Astrocyte (in vitro differentiated cells and primary cell): ENCODE measurements around the gene ABHD17C. TPM values are rescaled to one million over a fixed set of nuclear protein-coding genes. Genes with fewer than 3 reads are reported as not detected.

Experiments used
- DNase-seq: peaks from one replicate; pipeline ENCODE4 v3.0.0-alpha.2; 2010; ENCODE audit warnings: low read depth
- FAIRE-seq: peaks from 2 replicates; lab custom pipeline; 2011; peaks lifted over from hg19 to GRCh38; lab: Jason Lieb, UNC
- H2AFZ ChIP-seq: 2 replicates; pipeline ENCODE4 v1.6.0; 2012; ENCODE audit warnings: low read depth, low read length, inconsistent platforms
- H3K27ac ChIP-seq: 2 replicates; pipeline ENCODE4 v1.5.1; 2011; ENCODE audit warnings: low read depth, low read length, inconsistent platforms
- H3K27me3 ChIP-seq: 2 replicates; pipeline ENCODE4 v1.6.0; 2011; ENCODE audit warnings: low read length, inconsistent platforms; ENCODE audit not compliant: insufficient read depth
- H3K36me3 ChIP-seq: 2 replicates; pipeline ENCODE4 v1.5.1; 2011; ENCODE audit warnings: low read length, inconsistent platforms; ENCODE audit not compliant: insufficient read depth
- H3K4me1 ChIP-seq: 2 replicates; pipeline ENCODE4 v1.5.1; 2011; ENCODE audit warnings: low read length, inconsistent platforms; ENCODE audit not compliant: insufficient read depth
- H3K4me2 ChIP-seq: 2 replicates; pipeline ENCODE4 v1.6.0; 2012; ENCODE audit warnings: low read length, inconsistent platforms
- H3K4me3 ChIP-seq: 2 replicates; pipeline ENCODE4 v1.5.1; 2011; ENCODE audit warnings: low read depth, mild to moderate bottlenecking, low read length, inconsistent platforms; ENCODE audit not compliant: insufficient read depth
- H3K79me2 ChIP-seq: 2 replicates; pipeline ENCODE4 v1.6.0; 2012; ENCODE audit warnings: mild to moderate bottlenecking, low read length, inconsistent platforms; ENCODE audit not compliant: insufficient read depth
- H3K9ac ChIP-seq: 2 replicates; pipeline ENCODE4 v1.6.0; 2012; ENCODE audit warnings: mild to moderate bottlenecking, low read length, inconsistent platforms
- H3K9me3 ChIP-seq: 2 replicates; pipeline ENCODE4 v1.5.1; 2012; ENCODE audit warnings: low read depth, mild to moderate bottlenecking, low read length, inconsistent platforms; ENCODE audit not compliant: insufficient read depth
- H4K20me1 ChIP-seq: 2 replicates; pipeline ENCODE4 v1.6.0; 2012; ENCODE audit warnings: low read length, inconsistent platforms; ENCODE audit not compliant: insufficient read depth
- H3K27ac Mint-ChIP-seq: one replicate; pipeline ENCODE4 v1.8.0; 2021; ENCODE audit warnings: mild to moderate bottlenecking, mixed read lengths; ENCODE audit not compliant: unreplicated experiment
- H3K27me3 Mint-ChIP-seq: one replicate; pipeline ENCODE4 v1.8.0; 2021; ENCODE audit warnings: low read depth, mixed read lengths; ENCODE audit not compliant: unreplicated experiment
- H3K36me3 Mint-ChIP-seq: one replicate; pipeline ENCODE4 v1.8.0; 2021; ENCODE audit warnings: low read depth, mixed read lengths; ENCODE audit not compliant: unreplicated experiment
- H3K4me1 Mint-ChIP-seq: one replicate; pipeline ENCODE4 v1.8.0; 2021; ENCODE audit warnings: low read depth, mixed read lengths; ENCODE audit not compliant: unreplicated experiment
- H3K4me3 Mint-ChIP-seq: one replicate; pipeline ENCODE4 v1.8.0; 2021; ENCODE audit warnings: mild to moderate bottlenecking, moderate library complexity, mixed read lengths; ENCODE audit not compliant: unreplicated experiment
- H3K9me3 Mint-ChIP-seq: one replicate; pipeline ENCODE4 v1.8.0; 2021; ENCODE audit warnings: mild to moderate bottlenecking, mixed read lengths; ENCODE audit not compliant: unreplicated experiment
- EZH2 ChIP-seq: IDR thresholded peaks from 2 replicates; pipeline ENCODE4 v1.6.1; 2012; ENCODE audit warnings: mild to moderate bottlenecking, low read length, inconsistent platforms; ENCODE audit not compliant: insufficient read depth
- total RNA-seq: library from RNA; stranded (reverse); gene quantifications from 2 replicates; pipeline ENCODE4 v1.2.1, GENCODE V29; 2021
- TF ChIP-seq, protein P1 (sequence below): IDR thresholded peaks from 2 replicates; pipeline ENCODE4 v1.5.1; 2011; ENCODE audit warnings: low read depth, mild to moderate bottlenecking, inconsistent platforms, low read length, moderate library complexity; ENCODE audit not compliant: insufficient read depth

Gene ABHD17C
- total RNA-seq, 1 donor from 2014 or later: 10.2 TPM

GRCh38 chr15:80732818-80733217, 37.7 kb downstream of the ABHD17C start:
- Histone ChIP-seq H3K79me2 (peaks cover 38% of the 10 kb centered on the region), H3K36me3 (no peaks in the 10 kb centered on the region)
- no peak for FAIRE-seq

GRCh38 chr15:80733460-80733859, 38.4 kb downstream of the ABHD17C start:
- H3K4me3 Mint-ChIP-seq: no peak overlapping the region

More at GRCh38 chr15:80732818-80733217, 37.7 kb downstream of the ABHD17C start:
- DNase-seq: no peak
- peaks cover 2% of the 10 kb centered on the region for H3K9me3 Mint-ChIP-seq
- H3K36me3 Mint-ChIP-seq: peaks cover 4% of the 10 kb centered on the region
- Histone ChIP-seq H3K27ac (no peak overlapping the region), H3K4me2 (no peak overlapping the region), H3K4me1 (no peaks in the 10 kb centered on the region), H3K9ac (no peak overlapping the region), H3K9me3 (no peaks in the 10 kb centered on the region), H3K27me3 (no peaks in the 10 kb centered on the region), H4K20me1 (peaks cover 47% of the 10 kb centered on the region), H3K4me3 (no peak overlapping the region), H2AFZ (no peak overlapping the region)
- peaks cover 3% of the 10 kb centered on the region for H3K4me1 Mint-ChIP-seq
- no peak overlapping the region for H3K27ac Mint-ChIP-seq
- H3K27me3 Mint-ChIP-seq: peaks cover 2% of the 10 kb centered on the region
- TF ChIP-seq, protein P1, sequence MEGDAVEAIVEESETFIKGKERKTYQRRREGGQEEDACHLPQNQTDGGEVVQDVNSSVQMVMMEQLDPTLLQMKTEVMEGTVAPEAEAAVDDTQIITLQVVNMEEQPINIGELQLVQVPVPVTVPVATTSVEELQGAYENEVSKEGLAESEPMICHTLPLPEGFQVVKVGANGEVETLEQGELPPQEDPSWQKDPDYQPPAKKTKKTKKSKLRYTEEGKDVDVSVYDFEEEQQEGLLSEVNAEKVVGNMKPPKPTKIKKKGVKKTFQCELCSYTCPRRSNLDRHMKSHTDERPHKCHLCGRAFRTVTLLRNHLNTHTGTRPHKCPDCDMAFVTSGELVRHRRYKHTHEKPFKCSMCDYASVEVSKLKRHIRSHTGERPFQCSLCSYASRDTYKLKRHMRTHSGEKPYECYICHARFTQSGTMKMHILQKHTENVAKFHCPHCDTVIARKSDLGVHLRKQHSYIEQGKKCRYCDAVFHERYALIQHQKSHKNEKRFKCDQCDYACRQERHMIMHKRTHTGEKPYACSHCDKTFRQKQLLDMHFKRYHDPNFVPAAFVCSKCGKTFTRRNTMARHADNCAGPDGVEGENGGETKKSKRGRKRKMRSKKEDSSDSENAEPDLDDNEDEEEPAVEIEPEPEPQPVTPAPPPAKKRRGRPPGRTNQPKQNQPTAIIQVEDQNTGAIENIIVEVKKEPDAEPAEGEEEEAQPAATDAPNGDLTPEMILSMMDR: no peak
- no peak for TF ChIP-seq EZH2
- no peak overlapping the region for H3K4me3 Mint-ChIP-seq

DNA sequence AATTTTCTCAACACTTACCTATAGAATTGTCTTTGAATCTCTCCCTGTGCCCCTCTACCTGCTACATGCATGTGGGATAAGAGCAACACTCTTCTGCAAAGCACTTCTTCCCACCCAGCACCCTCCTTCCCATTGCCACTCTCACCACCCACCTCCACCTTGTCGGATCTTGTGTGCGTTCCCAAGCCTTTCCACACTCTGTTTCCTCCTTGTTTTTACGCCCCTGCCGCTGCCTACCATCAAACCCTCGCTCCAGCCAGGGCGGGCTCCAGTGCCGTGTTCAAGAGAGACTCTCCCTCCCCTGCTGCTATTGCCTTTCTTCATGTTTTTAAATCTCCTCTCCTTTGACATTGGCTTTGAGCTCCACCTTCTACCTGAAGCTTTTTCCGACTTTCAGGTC, 40.2 kb downstream of the ABHD17C start:
- Histone ChIP-seq H3K4me3 (no peak overlapping the region), H3K9ac (no peak overlapping the region), H3K27ac (no peak overlapping the region), H3K9me3 (no peaks in the 10 kb centered on the region), H3K36me3 (no peaks in the 10 kb centered on the region), H3K79me2 (peaks cover 31% of the 10 kb centered on the region), H4K20me1 (peaks cover 52% of the 10 kb centered on the region), H3K4me2 (no peak overlapping the region), H3K4me1 (no peaks in the 10 kb centered on the region), H3K27me3 (no peaks in the 10 kb centered on the region), H2AFZ (no peak overlapping the region)
- FAIRE-seq (no peak), DNase-seq (no peak)
- Mint-ChIP-seq H3K4me1 (peaks cover 3% of the 10 kb centered on the region), H3K4me3 (no peak overlapping the region), H3K27ac (no peak overlapping the region), H3K9me3 (peaks cover 6% of the 10 kb centered on the region), H3K36me3 (peaks cover 5% of the 10 kb centered on the region), H3K27me3 (peaks cover 2% of the 10 kb centered on the region)
- TF ChIP-seq, protein P1: no peak
- TF ChIP-seq EZH2: no peak

More at GRCh38 chr15:80733460-80733859, 38.4 kb downstream of the ABHD17C start:
- Histone ChIP-seq H2AFZ (no peak overlapping the region), H3K4me3 (no peak overlapping the region), H3K9me3 (no peaks in the 10 kb centered on the region), H3K4me1 (no peaks in the 10 kb centered on the region), H3K27ac (no peak overlapping the region), H3K36me3 (no peaks in the 10 kb centered on the region), H3K9ac (no peak overlapping the region), H3K27me3 (no peaks in the 10 kb centered on the region), H3K79me2 (peaks cover 38% of the 10 kb centered on the region), H4K20me1 (peaks cover 47% of the 10 kb centered on the region), H3K4me2 (no peak overlapping the region)
- FAIRE-seq: no peak
- Mint-ChIP-seq H3K4me1 (peaks cover 3% of the 10 kb centered on the region), H3K9me3 (peaks cover 2% of the 10 kb centered on the region), H3K27me3 (peaks cover 2% of the 10 kb centered on the region), H3K27ac (no peak overlapping the region), H3K36me3 (peaks cover 5% of the 10 kb centered on the region)
- no peak for TF ChIP-seq EZH2
- TF ChIP-seq, protein P1: no peak
- no peak for DNase-seq
